Measurements from ENCODE around the gene SCAPER. TPM values are rescaled to one million over a fixed set of nuclear protein-coding genes. Genes with fewer than 3 reads are reported as not detected.

SCAPER gene
- total and polyA plus RNA-seq, 2 donors (not counting 1 experiment from before 2014, with no cell fraction given) = 8.3 to 61.6 TPM

GRCh38 chr15:76947454-76947853 is 42.3 kb upstream of the SCAPER start:
- Histone ChIP-seq H3K27me3 (replicated peaks in 1 of 4; ENCODE audit: control extremely low read depth in 1 of 4, control insufficient read depth in 3 of 4, insufficient read depth in 4 of 4, low read length in 3 of 4) (no peaks in the 10 kb centered on the region), H3K9me3 (ENCODE audit: control extremely low read depth in 1 of 3, control insufficient read depth in 2 of 3, insufficient read depth in 1 of 3, low read length in 2 of 3) (no peaks in the 10 kb centered on the region), H3K27ac (ENCODE audit: low read length in 2 of 2) (peak overlapping the region; percentile 31 to 76), H3K79me2 (ENCODE audit: control insufficient read depth, insufficient read depth, low read length) (no peaks in the 10 kb centered on the region), H4K20me1 (ENCODE audit: control insufficient read depth, insufficient read depth, low read length, poor library complexity, severe bottlenecking) (no peaks in the 10 kb centered on the region), H3K9ac (ENCODE audit: low read length) (peak overlapping the region; percentile 37), H3K4me3 (ENCODE audit: control extremely low read depth in 1 of 5, extremely low read depth in 1 of 5, insufficient read depth in 1 of 5, low read depth in 2 of 5, low read length in 4 of 5) (no peak overlapping the region), H2AFZ (ENCODE audit: insufficient read depth, low read depth, low read length, poor library complexity, severe bottlenecking) (no peak overlapping the region), H3K4me1 (ENCODE audit: control insufficient read depth in 2 of 2, insufficient read depth in 2 of 2, low read length in 2 of 2) (peaks cover 14 to 18% of the 10 kb centered on the region in 2 donors), H3K4me2 (replicated peaks; ENCODE audit: low read depth, low read length, poor library complexity, severe bottlenecking) (peak overlapping the region; percentile 60), H3K36me3 (replicated peaks in 1 of 2; ENCODE audit: control extremely low read depth in 1 of 2, control insufficient read depth in 1 of 2, extremely low read depth in 1 of 2, insufficient read depth in 2 of 2, low read length in 1 of 2) (peaks cover 0 to 23% of the 10 kb centered on the region in 2 experiments)
- peaks cover 28% of the 10 kb centered on the region for H3K4me1 Mint-ChIP-seq
- peak overlapping the region; percentile 72 for H3K27ac Mint-ChIP-seq
- TF ChIP-seq CTCF (IDR thresholded peaks at IDR 0.05) (no peak), EZH2 (IDR thresholded peaks at IDR 0.05; ENCODE audit: borderline replicate concordance, insufficient read depth, low read depth, low read length, poor library complexity, severe bottlenecking) (no peak)
- POLR2A ChIA-PET = no interaction called here
- ATAC-seq (ENCODE audit: low read depth) (no peak), DNase-seq (peak; percentile 28)
- intact Hi-C loops (cut with micrococcal nuclease) = no loop called here
- WGBS (ENCODE audit: insufficient coverage) = no CpG with 5 or more reads among the region's 3 CpGs
- H3K4me3 Mint-ChIP-seq = peak overlapping the region; percentile 30
- H3K9me3 Mint-ChIP-seq (ENCODE audit: insufficient read depth) = no peaks in the 10 kb centered on the region
- CTCF ChIA-PET = interaction anchor here (0.8 to 2.0 kb wide), 6 partner anchors 15 to 596 kb away, joined by 3 to 8 read pairs (median 4); partner anchors contain the start of gene PSTPIP1
- H3K27me3 Mint-ChIP-seq = no peaks in the 10 kb centered on the region

GRCh38 chr15:76945494-76946093 is 40.5 kb upstream of the SCAPER start:
- intact Hi-C loops (cut with micrococcal nuclease) = no loop called here
- DNase-seq (no peak), ATAC-seq (ENCODE audit: low read depth) (no peak)
- H3K4me1 Mint-ChIP-seq = peaks cover 28% of the 10 kb centered on the region
- no peaks in the 10 kb centered on the region for H3K27me3 Mint-ChIP-seq
- POLR2A ChIA-PET = no interaction called here
- H2AFZ ChIP-seq (ENCODE audit: insufficient read depth, low read depth, low read length, poor library complexity, severe bottlenecking) = no peak overlapping the region
- no peak overlapping the region for H3K4me2 ChIP-seq (replicated peaks; ENCODE audit: low read depth, low read length, poor library complexity, severe bottlenecking)
- 100% methylated on average over 1 of the region's 2 CpGs for WGBS (ENCODE audit: insufficient coverage)
- H3K27ac ChIP-seq (ENCODE audit: low read length in 2 of 2) = no peak overlapping the region
- H3K9ac ChIP-seq (ENCODE audit: low read length) = no peak overlapping the region
- TF ChIP-seq CTCF (IDR thresholded peaks at IDR 0.05) (no peak), EZH2 (IDR thresholded peaks at IDR 0.05; ENCODE audit: borderline replicate concordance, insufficient read depth, low read depth, low read length, poor library complexity, severe bottlenecking) (no peak)
- H3K4me1 ChIP-seq (ENCODE audit: control insufficient read depth in 2 of 2, insufficient read depth in 2 of 2, low read length in 2 of 2) = peaks cover 14 to 18% of the 10 kb centered on the region in 2 donors
- no peak overlapping the region for H3K4me3 ChIP-seq (ENCODE audit: control extremely low read depth in 1 of 5, extremely low read depth in 1 of 5, insufficient read depth in 1 of 5, low read depth in 2 of 5, low read length in 4 of 5)
- H3K9me3 ChIP-seq (ENCODE audit: control extremely low read depth in 1 of 3, control insufficient read depth in 2 of 3, insufficient read depth in 1 of 3, low read length in 2 of 3) = no peaks in the 10 kb centered on the region
- no peaks in the 10 kb centered on the region for H3K9me3 Mint-ChIP-seq (ENCODE audit: insufficient read depth)
- no peak overlapping the region for H3K27ac Mint-ChIP-seq
- CTCF ChIA-PET = interaction anchor here (0.6 to 0.9 kb wide), 2 partner anchors 44 to 89 kb away, joined by 3 read pairs; no protein-coding TSS in a partner anchor
- H4K20me1 ChIP-seq (ENCODE audit: control insufficient read depth, insufficient read depth, low read length, poor library complexity, severe bottlenecking) = no peaks in the 10 kb centered on the region
- no peaks in the 10 kb centered on the region for H3K79me2 ChIP-seq (ENCODE audit: control insufficient read depth, insufficient read depth, low read length)
- no peaks in the 10 kb centered on the region for H3K27me3 ChIP-seq (replicated peaks in 1 of 4; ENCODE audit: control extremely low read depth in 1 of 4, control insufficient read depth in 3 of 4, insufficient read depth in 4 of 4, low read length in 3 of 4)
- H3K36me3 ChIP-seq (replicated peaks in 1 of 2; ENCODE audit: control extremely low read depth in 1 of 2, control insufficient read depth in 1 of 2, extremely low read depth in 1 of 2, insufficient read depth in 2 of 2, low read length in 1 of 2) = peaks cover 0 to 17% of the 10 kb centered on the region in 2 experiments
- no peak overlapping the region for H3K4me3 Mint-ChIP-seq
